ENCODE data around the gene LDB3. TPM values are rescaled to one million over a fixed set of nuclear protein-coding genes. Genes with fewer than 3 reads are reported as not detected.

LDB3 gene
- total RNA-seq, 1 donor from 2014 or later: 0.22 TPM

DNA sequence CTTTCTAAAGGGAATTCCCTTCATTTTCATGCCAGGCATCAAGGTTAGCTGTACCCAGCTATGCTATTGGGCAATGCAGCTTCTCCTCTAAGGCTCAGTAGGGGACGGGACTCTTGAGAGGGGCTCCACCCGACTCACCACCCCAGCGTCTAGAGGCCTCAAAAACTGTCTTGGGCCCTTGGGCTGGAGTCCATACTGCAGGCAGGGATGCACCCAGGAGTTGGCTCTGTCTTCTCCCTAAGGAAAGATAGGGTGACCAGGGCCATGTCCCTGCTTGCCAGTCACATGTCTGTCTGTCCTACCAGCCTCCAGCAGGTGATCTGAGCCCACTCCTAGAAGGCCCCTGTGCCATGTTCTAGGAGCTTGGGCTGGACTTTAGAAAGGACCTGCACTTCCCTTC is 12.7 kb upstream of the LDB3 start:
- TF ChIP-seq CTCF (IDR thresholded peaks at IDR 0.05; ENCODE audit: unreplicated experiment): no peak
- peaks cover 7% of the 10 kb centered on the region for H3K4me1 Mint-ChIP-seq
- H3K27me3 Mint-ChIP-seq (ENCODE audit: low read depth): peaks cover 48% of the 10 kb centered on the region
- DNase-seq (ENCODE audit: low spot score in 2 of 2, unreplicated experiment in 2 of 2): no peak
- H3K27ac Mint-ChIP-seq: no peak overlapping the region
- H3K4me3 Mint-ChIP-seq: no peak overlapping the region
- H3K36me3 Mint-ChIP-seq: no peaks in the 10 kb centered on the region
- H3K9me3 Mint-ChIP-seq: no peaks in the 10 kb centered on the region

DNA sequence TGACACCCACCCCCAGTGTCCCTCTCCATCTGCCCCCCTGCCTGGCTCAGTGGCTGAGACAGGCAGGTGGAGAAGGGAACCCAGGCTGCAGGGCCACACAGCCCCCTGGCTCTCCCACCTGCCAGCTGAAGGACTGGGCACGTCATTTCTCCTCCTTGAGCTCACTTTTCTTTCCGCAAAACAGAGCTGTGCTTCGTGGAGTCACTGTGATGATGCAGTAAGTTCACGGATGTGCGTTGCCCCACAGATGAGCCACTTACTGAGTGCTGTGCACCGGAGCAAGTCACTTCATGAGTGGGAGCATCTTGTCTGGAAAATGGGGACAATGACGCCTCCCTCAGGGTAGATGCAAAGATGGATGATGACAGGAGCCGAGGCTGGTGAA is 11.3 kb upstream of the LDB3 start:
- Mint-ChIP-seq H3K4me3 (no peak overlapping the region), H3K36me3 (no peaks in the 10 kb centered on the region), H3K27me3 (ENCODE audit: low read depth) (peaks cover 37% of the 10 kb centered on the region), H3K27ac (no peak overlapping the region), H3K4me1 (peaks cover 5% of the 10 kb centered on the region), H3K9me3 (no peaks in the 10 kb centered on the region)
- DNase-seq (ENCODE audit: low spot score in 2 of 2, unreplicated experiment in 2 of 2): no peak
- no peak for TF ChIP-seq CTCF (IDR thresholded peaks at IDR 0.05; ENCODE audit: unreplicated experiment)

- H3K4me1 Mint-ChIP-seq: peaks cover 2% of the 10 kb centered on the region
- peaks cover 35% of the 10 kb centered on the region for H3K27me3 Mint-ChIP-seq (ENCODE audit: low read depth)
- TF ChIP-seq CTCF (IDR thresholded peaks at IDR 0.05; ENCODE audit: unreplicated experiment): no peak
- H3K4me3 Mint-ChIP-seq: no peak overlapping the region
- no peaks in the 10 kb centered on the region for H3K36me3 Mint-ChIP-seq
- no peaks in the 10 kb centered on the region for H3K9me3 Mint-ChIP-seq
- DNase-seq (ENCODE audit: low spot score in 2 of 2, unreplicated experiment in 2 of 2): no peak
- no peak overlapping the region for H3K27ac Mint-ChIP-seq
Measured at GRCh38 chr10:86657396-86658011, 10.8 kb upstream of the LDB3 start.

GRCh38 chr10:86658261-86658741 is 10.0 kb upstream of the LDB3 start:
- no peak for DNase-seq (ENCODE audit: low spot score in 2 of 2, unreplicated experiment in 2 of 2)
- Mint-ChIP-seq H3K9me3 (no peaks in the 10 kb centered on the region), H3K4me3 (no peak overlapping the region), H3K36me3 (no peaks in the 10 kb centered on the region), H3K27me3 (ENCODE audit: low read depth) (peaks cover 33% of the 10 kb centered on the region), H3K4me1 (peaks cover 2% of the 10 kb centered on the region), H3K27ac (no peak overlapping the region)
- TF ChIP-seq CTCF (IDR thresholded peaks at IDR 0.05; ENCODE audit: unreplicated experiment): no peak

DNA sequence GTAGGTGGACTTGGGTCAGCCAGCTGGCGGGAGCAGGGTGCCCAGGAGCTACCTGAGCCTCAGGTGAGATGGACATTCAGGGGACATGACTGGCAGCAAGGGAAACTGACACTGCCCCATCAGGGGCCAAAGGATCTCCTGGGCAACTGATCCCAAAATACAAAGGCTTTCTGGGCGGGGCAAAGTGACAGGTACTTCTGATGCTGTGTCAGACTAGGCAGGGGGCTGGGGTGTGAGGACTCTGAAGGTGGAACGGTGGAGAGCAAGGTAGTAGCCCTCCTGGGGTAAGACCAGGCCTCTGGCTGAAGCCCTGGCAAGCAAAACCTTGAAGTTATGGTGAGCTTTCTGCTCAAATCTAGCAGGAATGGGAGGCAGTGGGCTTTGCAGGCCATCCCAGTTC is 9.6 kb upstream of the LDB3 start:
- Mint-ChIP-seq H3K27ac (no peak overlapping the region), H3K4me1 (peaks cover 2% of the 10 kb centered on the region), H3K36me3 (no peaks in the 10 kb centered on the region), H3K9me3 (no peaks in the 10 kb centered on the region), H3K4me3 (no peak overlapping the region), H3K27me3 (ENCODE audit: low read depth) (peaks cover 33% of the 10 kb centered on the region)
- no peak for DNase-seq (ENCODE audit: low spot score in 2 of 2, unreplicated experiment in 2 of 2)
- TF ChIP-seq CTCF (IDR thresholded peaks at IDR 0.05; ENCODE audit: unreplicated experiment): no peak

Data from mesothelial cell of epicardium (in vitro differentiated cells).